ENCODE data around the gene ZFPM1.

GRCh38 chr16:88459366-88460073, 6.4 kb downstream of the ZFPM1 start:
- no peak for TF ChIP-seq CTCF (IDR thresholded peaks at IDR 0.05)
- no peak for TF ChIP-seq POLR2A (IDR thresholded peaks at IDR 0.05)
- TF ChIP-seq EP300 (IDR thresholded peaks at IDR 0.05): no peak
